ENCODE measurements around the gene CNOT6. TPM values are rescaled to one million over a fixed set of nuclear protein-coding genes. Genes with fewer than 3 reads are reported as not detected.
"Not testable (repeated sequence)": the region's sequence is repeated elsewhere in the genome, so short reads cannot be mapped to it uniquely, and the experiment has no call there.

Gene CNOT6
- total and polyA plus RNA-seq, 11 donors, result 3.1 to 18.8 (median 12.9) TPM

DNA sequence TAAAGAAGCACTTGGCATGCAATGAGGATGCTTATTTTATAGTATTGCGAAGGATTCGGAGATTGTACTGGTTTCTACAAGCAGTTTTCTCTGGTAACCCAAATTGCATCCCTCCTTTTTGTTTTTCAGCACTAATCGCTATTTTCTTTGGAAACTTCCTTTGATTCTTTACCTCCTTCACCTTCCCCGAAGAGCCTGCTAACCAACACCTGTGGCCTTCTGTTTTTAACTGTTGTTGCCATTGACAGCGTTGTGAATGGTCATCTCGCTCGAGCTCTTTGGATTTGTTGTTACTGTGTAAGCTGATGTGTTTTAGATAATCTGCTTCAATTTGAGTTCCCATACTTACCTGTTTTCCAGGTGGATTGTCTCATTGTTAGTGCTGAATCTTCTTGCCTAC is 1.1 kb downstream of the CNOT6 start:
- intact Hi-C loops (cut with DNase I), result no loop called here
- DNase-seq, result no peak
- Histone ChIP-seq H3K27ac (peak overlapping the region in 7 of 12 donors; percentile 79 to 95 (median 93)), H3K4me1 (peaks cover 0 to 34% (median 20%) of the 10 kb centered on the region in 12 donors), H3K9me3 (no peaks in the 10 kb centered on the region), H3K4me3 (peak overlapping the region; percentile 61 to 99 (median 96)), H3K36me3 (peaks cover 0 to 6% (median 0%) of the 10 kb centered on the region in 9 donors), H3K27me3 (no peaks in the 10 kb centered on the region)
- WGBS, 4 donors, result 16 to 19% (median 18%) methylated on average over 7 of the region's 7 CpGs
- TF ChIP-seq, protein P1, sequence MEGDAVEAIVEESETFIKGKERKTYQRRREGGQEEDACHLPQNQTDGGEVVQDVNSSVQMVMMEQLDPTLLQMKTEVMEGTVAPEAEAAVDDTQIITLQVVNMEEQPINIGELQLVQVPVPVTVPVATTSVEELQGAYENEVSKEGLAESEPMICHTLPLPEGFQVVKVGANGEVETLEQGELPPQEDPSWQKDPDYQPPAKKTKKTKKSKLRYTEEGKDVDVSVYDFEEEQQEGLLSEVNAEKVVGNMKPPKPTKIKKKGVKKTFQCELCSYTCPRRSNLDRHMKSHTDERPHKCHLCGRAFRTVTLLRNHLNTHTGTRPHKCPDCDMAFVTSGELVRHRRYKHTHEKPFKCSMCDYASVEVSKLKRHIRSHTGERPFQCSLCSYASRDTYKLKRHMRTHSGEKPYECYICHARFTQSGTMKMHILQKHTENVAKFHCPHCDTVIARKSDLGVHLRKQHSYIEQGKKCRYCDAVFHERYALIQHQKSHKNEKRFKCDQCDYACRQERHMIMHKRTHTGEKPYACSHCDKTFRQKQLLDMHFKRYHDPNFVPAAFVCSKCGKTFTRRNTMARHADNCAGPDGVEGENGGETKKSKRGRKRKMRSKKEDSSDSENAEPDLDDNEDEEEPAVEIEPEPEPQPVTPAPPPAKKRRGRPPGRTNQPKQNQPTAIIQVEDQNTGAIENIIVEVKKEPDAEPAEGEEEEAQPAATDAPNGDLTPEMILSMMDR (IDR thresholded peaks at IDR 0.05), result no peak
- no peak for TF ChIP-seq POLR2A (IDR thresholded peaks at IDR 0.05)
- no peak for ATAC-seq

DNA sequence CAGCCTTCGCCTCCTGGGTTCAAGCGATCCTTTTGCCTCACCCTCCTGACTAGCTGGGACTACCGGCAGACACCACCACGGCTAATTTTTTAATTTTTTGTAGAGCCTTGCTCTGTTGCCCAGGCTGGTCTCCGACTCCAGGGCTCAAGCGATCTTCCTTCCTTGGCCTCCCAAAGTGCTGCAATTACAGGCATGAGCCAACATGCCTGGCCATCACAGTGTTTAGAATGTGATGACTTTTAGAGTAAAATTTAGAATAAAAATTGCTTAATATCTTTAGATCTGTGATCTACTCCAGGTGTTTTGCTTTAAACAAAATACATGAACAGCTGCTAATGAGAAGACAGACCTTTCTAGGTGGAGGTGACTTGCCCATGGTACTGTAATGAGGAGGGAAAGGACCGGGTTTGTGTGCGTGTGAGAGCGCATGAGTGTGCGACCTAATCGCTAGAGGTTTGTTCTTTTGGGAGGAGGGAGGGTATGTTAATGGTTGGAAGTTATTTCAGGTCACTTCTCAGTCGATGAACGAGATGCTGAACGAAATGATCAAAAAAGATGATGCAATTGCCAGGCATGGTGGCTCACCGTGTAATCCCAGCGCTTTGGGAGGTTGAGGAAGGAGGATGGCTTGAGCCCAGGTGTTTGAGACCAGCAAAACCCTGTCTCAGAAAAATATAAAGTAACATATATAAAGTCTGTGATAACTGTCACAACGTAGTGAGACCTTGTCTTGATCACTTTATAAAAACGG is 2.0 kb downstream of the CNOT6 start:
- Histone ChIP-seq H3K27ac (no peak overlapping the region), H3K4me3 (peak overlapping the region in 5 of 12 donors; percentile 7 to 98 (median 95)), H3K27me3 (no peaks in the 10 kb centered on the region), H3K9me3 (no peaks in the 10 kb centered on the region), H3K36me3 (peaks cover 0 to 6% (median 0%) of the 10 kb centered on the region in 9 donors), H3K4me1 (peaks cover 0 to 34% (median 20%) of the 10 kb centered on the region in 12 donors)
- intact Hi-C loops (cut with DNase I), result no loop called here
- whole genome bisulfite sequencing, 4 donors, result 82 to 85% (median 85%) methylated on average over 18 of the region's 18 CpGs
- TF ChIP-seq, protein P1 (IDR thresholded peaks at IDR 0.05), result no peak
- DNase-seq, result no peak
- no peak for ATAC-seq

DNA sequence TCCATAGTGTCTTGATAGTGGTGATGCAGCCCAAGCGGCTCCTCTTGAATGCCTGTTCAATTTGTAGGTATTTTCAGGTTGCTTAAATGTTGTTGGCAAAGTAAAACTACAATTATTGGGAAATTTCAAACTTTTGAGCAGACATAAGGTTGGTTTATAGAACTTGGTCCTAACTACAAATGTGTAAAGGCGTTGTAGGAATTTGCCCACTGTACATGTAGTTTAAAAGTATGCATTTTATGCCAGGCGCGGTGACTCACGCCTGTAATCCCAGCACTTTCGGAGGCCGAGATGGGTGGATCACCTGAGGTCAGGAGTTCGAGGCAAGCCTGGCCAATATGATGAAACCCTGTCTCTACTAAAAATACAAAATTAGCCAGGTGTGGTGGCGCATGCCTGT is 2.6 kb downstream of the CNOT6 start:
- intact Hi-C loops (cut with DNase I); DNase-seq; ATAC-seq; H3K4me3 ChIP-seq; H3K27ac ChIP-seq; H3K9me3 ChIP-seq; H3K36me3 ChIP-seq; H3K27me3 ChIP-seq: not testable (repeated sequence)
- WGBS, 4 donors, result 92 to 97% (median 94%) methylated on average over 9 of the region's 9 CpGs
- H3K4me1 ChIP-seq, result peaks cover 0 to 34% (median 20%) of the 10 kb centered on the region in 12 donors

DNA sequence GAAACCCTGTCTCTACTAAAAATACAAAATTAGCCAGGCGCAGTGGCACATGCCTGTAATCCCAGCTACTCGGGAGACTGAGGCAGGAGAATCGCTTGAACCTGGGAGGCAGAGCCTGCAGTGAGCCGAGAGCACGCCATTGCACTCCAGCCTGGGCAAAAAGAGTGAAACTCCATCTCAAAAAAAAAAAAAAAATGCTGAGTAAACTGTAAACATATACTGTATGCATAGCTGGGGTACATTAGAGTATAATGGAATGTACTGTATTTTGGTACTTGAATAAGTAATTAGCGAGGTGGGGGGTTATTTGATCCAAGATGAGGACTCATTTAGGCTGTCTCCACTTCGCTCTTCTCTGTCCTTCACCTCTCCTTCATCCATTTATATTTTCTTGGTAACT is 3.7 kb downstream of the CNOT6 start:
- H3K27ac ChIP-seq; H3K9me3 ChIP-seq; intact Hi-C loops (cut with DNase I); H3K36me3 ChIP-seq; DNase-seq; H3K27me3 ChIP-seq; H3K4me3 ChIP-seq; ATAC-seq: not testable (repeated sequence)
- peaks cover 0 to 34% (median 20%) of the 10 kb centered on the region in 12 donors for H3K4me1 ChIP-seq
- 83 to 89% (median 85%) methylated on average over 7 of the region's 7 CpGs for WGBS, 4 donors

DNA sequence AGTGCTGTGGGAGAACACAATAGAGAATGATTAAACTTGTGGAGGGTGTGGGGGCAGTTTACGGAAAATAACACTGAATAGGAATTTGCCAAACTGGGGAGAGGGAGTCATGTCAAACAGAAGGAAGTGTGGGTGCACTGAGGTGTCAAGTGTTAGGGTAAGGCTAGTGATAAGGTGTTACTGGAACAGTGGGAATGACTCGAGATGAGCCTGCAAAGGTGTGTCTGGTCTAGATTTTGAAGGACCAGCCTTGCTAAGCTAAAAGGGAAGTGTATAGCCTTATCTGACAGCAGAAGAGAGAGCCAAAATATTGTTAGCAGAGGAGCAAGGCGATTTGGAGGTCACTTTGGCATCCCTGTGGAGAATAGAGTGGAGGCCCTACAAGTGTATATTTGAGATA is 4.2 kb downstream of the CNOT6 start:
- ATAC-seq, result no peak
- intact Hi-C loops (cut with DNase I), result no loop called here
- Histone ChIP-seq H3K4me3 (no peak overlapping the region), H3K9me3 (no peaks in the 10 kb centered on the region), H3K27me3 (no peaks in the 10 kb centered on the region), H3K4me1 (peaks cover 0 to 34% (median 20%) of the 10 kb centered on the region in 12 donors), H3K36me3 (peaks cover 0 to 6% (median 0%) of the 10 kb centered on the region in 9 donors), H3K27ac (no peak overlapping the region)
- DNase-seq, result no peak
- TF ChIP-seq POLR2A (IDR thresholded peaks at IDR 0.05), result no peak
- TF ChIP-seq, protein P1 (IDR thresholded peaks at IDR 0.05), result no peak
- WGBS, 4 donors, result 80 to 86% (median 84%) methylated on average over 3 of the region's 3 CpGs

Data from heart left ventricle (tissue), 16 donors.